Stimulated activated CD8-positive, alpha-beta memory T cell treated with anti-CD3 and anti-CD28 coated beads, Interleukin-4, amount 100 ng/mL, for 24 hours (primary cell): Measurements from ENCODE around the gene ABHD17A.
"Not testable (repeated sequence)": the region's sequence is repeated elsewhere in the genome, so short reads cannot be mapped to it uniquely, and the experiment has no call there.

Experiments used
- DNase-seq: peaks from one replicate; pipeline ENCODE4 v3.0.0-alpha.2; 2020; ENCODE audit warnings: low read depth

Gene ABHD17A

GRCh38 chr19:1881393-1882088 lies 3.8 kb downstream of the ABHD17A start:
- DNase-seq, result not testable (repeated sequence)

GRCh38 chr19:1880611-1881392 lies 4.5 kb downstream of the ABHD17A start:
- DNase-seq, result no peak

GRCh38 chr19:1879982-1880381 lies 5.3 kb downstream of the ABHD17A start:
- DNase-seq, result not testable (repeated sequence)

- not testable (repeated sequence) for DNase-seq
These were observed 6.7 kb downstream of the ABHD17A start for GRCh38 chr19:1878583-1878982.

GRCh38 chr19:1877280-1877660 lies 8.0 kb downstream of the ABHD17A start:
- not testable (repeated sequence) for DNase-seq

DNA sequence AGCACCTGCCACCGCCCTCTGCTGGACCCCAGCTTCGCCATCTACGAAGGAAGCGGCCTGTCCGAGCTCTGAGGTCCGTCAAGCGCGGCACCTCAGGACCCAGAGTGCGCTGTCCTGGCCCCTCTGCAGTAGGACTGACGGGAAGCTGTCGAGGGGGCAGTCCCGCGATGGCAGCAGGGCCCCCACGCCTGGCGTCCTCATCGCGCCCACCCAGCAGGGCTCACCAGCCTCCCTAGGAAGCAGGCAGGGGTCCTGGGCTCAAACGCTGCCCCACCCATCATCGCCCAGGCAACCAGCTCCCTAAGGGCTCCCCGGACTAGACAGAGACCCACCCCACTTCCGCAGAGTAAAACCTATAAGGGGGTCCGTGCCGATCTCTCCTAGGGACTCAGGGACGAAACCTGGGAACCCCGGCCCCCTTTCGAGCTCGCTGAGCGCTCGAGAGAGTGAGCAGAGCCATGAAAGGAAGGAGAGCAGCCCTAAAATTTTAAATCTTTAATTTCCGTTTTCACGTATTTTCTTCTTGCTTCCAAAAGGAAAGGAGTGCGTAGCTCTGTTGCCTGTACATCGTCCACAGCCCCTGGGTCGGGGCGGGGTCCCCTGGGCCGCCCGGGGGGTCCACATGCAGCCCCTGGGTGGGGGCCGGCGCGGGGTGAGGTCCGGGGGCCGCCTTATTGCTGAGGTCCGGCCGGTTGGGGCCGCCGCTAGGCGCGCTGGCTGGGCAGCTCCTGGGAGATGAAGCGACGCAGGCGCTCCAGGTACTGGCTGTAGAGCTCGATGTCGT lies 8.6 kb downstream of the ABHD17A start:
- DNase-seq, result not testable (repeated sequence)

DNA sequence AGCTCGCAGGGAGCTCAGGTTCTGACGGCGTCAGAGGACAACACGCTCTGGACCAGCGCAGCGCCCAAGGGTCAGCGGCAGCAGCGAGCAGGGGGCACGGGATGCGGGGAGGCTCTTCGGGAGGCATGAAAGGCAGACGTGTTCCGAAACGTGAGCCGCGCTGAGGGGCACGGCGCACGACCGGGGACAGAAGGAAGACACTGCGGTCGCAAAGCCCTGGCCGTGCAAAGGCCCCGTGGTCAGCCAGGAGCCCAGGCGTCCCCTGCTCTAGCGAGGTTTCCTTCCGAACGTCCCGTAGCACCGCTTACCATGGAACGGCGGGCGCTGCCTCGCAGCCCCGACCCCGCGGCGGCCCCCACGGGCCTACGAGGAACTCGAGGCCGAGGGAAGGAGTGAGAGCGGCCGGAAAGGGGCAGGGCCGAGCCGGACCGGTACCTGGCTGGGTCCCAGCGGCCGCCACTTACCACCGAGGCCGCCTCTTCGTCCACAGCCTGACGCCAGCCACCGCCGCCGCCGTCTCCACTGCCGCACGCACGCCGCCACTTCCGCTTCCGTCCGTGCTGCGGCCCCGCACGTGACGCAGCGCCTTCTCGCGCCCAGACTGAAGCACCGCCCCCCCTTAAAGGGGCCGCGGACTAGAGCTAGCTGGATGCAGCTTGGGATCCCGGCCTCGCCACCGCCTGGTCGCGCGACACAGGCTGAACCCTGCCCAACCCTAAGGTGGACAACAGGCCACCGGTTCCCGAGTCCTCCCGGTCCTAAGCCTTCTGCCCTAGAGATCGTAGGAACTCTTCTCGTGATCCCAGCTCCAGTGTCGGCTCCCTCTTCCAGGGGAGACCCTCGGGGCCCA lies 9.4 kb downstream of the ABHD17A start:
- peak; percentile 88 for DNase-seq

DNA sequence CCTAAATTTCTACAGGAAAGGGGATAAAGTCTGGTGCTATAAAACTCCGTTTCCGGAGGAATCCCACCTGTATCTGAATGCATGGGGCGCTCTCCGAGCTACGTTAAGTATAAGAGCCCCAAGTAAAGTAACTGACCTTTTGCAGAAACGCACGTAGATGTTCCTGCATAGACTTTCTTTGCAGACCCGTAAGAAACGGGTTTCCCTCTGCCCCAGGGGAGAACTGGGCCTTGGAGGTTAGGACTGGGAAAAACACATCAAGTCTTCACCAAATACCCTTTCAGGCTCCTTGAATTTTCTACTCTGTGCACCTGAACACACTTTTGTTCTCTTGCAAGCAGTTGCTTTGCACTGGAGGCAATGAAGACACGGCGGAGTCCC lies 10.0 kb downstream of the ABHD17A start:
- DNase-seq, result not testable (repeated sequence)

DNA sequence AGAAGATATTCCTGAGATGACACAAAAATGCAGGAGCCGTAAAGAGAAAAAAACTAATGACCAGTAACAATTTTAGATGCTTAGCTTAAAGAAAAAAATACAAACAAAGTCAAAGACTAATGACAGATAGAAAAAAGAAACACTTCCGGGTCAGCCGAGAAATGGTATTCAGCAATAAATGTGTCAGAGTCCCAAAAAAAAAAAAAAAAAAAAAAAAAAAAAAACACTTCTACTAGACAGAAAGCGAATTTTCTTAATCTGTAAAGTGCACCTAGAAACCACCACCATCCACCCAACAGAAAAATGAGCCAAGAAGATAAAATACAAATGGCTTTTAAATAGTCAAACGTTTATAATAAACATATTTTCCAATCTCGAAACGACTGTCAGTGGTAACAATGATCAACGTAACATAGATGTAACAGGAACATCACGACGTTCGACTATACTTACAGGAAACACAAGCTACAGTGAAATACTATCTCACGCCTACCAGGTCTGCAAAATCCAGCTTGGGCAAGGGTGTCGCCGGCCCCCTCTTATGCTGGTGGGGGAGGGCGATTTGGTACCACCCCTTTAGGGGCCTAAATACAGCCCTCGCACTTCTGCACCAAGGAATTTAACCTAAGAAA lies 10.6 kb downstream of the ABHD17A start:
- no peak for DNase-seq

GRCh38 chr19:1873524-1874473 lies 11.5 kb downstream of the ABHD17A start:
- DNase-seq, result no peak

DNA sequence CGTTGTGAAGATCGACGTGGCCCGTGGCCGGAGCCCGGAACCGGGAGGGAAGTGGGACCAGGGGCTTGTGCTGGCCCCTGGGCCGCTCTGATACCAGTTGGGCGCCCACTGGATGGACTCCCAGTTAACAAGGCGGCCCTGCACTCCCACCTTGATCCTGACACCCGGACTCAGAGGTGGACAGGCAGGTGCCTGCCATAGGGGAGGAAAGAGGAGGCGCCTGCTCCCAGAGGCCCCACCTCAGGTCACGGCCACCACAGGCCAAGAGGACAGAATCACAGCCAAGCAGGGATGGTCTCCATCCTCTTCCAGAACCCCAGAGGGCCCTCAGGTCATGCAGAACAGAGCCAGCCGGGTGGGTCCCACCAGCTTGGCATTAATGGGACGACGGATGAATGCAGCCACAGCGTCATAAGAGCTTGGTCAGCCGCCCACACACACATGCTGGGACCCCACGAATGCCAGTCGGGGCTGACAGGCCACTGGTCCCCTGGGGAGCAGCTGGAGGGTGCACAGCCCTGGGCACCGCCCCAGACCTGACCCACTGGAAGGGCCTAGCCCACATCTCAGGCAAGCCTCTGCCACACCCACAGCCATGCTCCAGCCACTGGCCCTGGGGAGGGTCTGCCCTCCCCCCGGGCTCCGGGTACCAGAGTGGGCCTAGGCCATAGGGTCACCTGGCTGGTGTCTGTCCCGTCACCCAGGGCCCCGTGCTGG lies 12.3 kb downstream of the ABHD17A start:
- DNase-seq, result no peak

GRCh38 chr19:1871630-1872029 lies 13.7 kb downstream of the ABHD17A start:
- no peak for DNase-seq

DNA sequence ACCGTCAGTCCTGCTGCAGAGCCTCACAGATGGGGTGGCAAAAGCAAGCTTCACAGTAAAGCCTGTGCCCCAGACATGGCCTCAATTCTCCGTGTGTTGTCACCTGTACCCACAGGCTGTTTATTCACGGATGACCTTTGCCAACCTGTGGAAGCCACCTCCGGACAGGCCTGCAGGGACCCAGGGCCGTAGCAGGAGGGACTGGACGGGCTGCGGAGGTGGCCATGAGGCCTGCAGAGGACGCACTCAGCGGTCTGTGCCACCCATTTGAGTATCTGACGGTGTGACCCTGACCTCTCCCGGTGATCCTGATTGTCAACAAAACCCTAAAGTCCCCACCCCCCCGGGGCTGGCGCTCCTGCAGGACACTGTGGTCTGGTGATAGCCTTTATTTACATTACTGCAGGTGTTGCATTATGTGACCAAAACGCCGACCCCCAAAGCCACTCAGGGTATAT lies 14.1 kb downstream of the ABHD17A start:
- no peak for DNase-seq

GRCh38 chr19:1868971-1869370 lies 16.3 kb downstream of the ABHD17A start:
- no peak for DNase-seq

DNA sequence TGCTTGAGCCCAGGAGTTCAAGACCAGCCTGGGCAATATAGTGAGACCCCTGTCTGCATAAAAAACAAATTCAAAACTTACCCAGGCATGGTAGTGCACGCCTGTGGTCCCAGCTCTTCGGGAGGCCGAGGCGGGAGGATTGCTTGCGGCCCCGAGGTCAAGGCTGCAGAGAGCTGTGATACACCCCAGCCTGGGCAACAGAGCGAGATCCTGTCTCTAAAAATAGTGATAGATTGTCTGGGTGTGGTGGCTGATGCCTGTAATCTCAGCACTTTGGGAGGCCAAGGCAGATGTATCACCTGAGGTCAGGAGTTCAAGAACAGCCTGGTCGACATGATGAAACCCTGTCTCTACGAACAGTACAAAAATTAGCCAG lies 18.0 kb downstream of the ABHD17A start:
- DNase-seq, result no peak

GRCh38 chr19:1866693-1867348 lies 18.5 kb downstream of the ABHD17A start:
- DNase-seq, result no peak

DNA sequence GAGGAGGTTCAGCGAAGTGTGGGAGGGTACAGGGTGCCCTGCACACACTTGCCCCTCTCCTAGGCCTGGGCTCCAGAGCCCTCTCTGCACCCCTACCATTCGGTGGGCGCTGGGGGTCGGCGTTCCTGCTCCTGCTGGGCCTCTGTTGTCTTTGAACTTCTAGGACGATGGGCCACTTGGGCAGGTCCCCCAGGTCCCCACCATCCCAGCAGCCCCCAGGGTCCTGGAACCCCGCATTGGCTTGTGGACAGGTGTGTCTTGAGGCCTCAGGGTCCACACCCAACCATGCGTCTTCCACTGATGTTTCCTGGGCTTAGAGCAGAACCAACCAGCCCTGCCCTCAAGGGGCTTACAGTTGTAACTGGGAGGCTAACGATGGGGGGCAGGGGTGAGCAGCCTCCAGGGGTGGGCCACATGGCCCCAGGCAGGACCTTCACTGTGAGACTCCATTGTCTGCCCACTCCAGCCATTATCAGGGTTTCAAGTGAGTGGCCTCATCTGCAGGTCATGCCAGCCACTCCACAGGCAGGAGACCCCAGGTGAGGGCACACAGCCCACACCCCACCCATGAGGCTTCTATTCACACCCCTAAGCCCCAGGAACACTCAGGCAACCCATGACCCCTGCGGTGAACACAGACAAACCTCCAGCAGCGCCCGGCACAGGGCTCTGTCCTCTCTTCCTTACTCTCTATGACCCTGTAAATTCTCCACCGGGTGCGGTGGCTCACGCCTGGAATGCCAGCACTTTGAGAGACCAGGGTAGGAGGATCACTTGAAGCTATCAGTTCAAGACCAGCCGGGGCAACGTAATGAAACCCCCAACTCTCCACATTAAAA lies 19.9 kb downstream of the ABHD17A start:
- no peak for DNase-seq
